ENCODE measurements around the gene CTCF. TPM values are rescaled to one million over a fixed set of nuclear protein-coding genes. Genes with fewer than 3 reads are reported as not detected.

CTCF gene
- polyA plus RNA-seq, 5 donors, result 65.8 to 73.4 (median 71.6) TPM

GRCh38 chr16:67650023-67650422 lies 87.7 kb downstream of the CTCF start:
- DNase-seq, result no peak

DNA sequence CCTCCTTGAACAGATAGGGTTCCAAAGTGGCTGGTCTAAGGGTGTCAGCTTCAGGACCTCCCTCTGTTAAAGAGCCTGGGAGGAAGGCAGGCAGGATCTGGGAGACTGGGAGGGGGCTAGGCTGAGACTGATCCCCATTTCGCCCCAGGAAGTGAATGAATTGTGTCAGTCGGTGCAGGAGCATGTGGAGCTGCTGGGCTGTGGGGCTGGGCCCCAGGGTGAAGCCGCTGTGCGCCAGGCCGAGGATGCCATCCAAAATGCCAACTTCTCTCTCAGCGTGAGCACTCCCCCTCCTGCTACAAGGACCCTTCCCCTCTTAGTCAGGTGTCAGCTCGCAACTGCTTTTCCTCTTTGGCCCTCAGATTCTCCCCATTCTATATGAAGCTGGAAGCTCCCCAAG lies 88.7 kb downstream of the CTCF start:
- no peak for DNase-seq

DNA sequence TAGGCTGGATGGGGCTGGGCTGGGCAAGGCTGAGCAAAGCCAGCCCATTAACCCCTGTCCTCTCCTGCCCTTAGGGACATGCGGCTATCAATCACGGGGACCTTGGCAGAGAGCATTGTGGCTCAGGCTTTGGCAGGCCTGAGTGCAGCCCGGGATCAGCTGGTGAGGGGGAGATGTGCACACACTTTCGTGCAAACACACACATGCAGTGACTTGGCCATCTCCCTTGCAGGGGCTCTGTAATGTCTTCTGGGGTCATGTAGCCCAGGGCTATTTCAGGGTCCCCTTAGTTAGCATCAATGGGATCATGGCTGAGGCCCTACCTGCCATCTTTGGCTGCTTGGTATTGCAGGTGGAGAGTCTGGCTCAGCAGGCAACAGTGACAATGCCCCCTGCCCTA lies 89.5 kb downstream of the CTCF start:
- DNase-seq, result no peak

- no peak for DNase-seq
Observed at GRCh38 chr16:67652578-67653127, 90.3 kb downstream of the CTCF start.

GRCh38 chr16:67653128-67653788 lies 90.9 kb downstream of the CTCF start:
- DNase-seq, result no peak

DNA sequence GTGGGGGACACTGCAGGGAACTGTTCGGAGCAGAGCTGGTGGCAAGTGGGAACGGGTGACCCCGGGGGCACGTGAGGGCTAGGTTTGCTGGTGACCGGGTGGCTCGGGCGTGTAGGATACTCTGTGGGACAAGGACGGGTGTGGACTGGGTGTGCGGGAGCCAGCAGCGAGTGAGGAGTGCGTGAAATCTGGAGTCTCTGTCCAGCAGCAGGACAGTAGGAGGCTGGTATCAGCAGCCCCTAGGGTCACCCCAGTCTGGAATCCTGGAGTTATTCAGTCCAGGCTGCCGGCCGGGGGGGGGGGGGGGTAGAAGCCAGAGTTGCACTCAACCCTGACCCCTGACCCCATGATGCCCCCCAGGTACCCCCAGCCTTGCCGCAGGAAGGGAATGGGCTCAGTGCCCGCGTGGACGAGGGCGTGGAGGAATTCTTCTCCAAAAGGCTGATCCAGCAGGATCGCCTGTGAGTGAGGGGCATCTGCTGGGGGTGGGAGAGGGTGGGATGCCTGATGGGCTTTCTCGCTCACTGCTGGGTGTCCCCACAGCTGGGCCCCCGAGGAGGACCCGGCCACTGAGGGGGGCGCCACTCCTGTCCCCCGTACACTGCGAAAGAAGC lies 91.6 kb downstream of the CTCF start:
- no peak for DNase-seq

DNA sequence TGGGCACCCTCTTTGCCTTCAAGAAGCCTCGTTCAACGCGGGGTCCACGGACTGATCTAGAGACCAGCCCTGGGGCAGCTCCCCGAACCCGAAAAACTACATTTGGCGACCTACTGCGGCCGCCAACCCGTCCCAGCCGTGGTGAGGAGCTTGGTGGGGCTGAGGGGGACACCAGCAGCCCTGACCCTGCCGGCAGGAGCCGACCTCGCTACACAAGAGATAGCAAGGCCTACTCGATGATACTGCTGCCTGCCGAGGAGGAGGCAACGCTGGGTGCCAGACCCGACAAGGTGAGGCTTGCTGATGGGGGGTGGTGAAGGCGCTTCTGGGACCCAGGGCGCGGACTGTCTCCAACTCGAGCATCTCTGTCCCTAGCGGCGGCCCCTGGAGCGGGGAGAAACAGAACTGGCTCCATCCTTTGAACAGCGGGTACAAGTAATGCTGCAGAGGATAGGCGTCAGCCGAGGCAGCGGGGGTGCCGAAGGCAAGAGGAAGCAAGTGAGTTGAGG lies 92.1 kb downstream of the CTCF start:
- DNase-seq, result no peak

DNA sequence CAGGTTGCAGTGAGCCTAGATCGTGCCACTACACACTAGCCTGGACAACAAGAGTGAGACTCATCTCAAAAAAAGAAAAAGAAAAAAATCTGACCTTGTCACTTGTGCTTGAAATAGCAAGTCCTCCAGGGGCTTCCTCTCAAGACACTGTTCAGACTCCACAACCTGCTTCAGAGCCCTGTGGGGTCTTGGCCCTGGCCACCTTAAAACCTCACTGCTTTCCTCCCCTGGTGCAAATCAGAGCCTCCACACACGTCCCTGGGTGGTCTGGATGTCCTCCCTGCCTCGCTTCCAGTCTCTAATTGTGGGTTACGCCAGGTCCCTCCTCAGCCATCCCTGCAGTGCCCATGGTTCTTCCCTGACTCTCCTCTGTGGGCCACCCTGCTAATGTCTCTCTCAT lies 93.0 kb downstream of the CTCF start:
- DNase-seq, result no peak

- DNase-seq, result no peak
Observed at GRCh38 chr16:67656344-67657016, 94.2 kb downstream of the CTCF start.

DNA sequence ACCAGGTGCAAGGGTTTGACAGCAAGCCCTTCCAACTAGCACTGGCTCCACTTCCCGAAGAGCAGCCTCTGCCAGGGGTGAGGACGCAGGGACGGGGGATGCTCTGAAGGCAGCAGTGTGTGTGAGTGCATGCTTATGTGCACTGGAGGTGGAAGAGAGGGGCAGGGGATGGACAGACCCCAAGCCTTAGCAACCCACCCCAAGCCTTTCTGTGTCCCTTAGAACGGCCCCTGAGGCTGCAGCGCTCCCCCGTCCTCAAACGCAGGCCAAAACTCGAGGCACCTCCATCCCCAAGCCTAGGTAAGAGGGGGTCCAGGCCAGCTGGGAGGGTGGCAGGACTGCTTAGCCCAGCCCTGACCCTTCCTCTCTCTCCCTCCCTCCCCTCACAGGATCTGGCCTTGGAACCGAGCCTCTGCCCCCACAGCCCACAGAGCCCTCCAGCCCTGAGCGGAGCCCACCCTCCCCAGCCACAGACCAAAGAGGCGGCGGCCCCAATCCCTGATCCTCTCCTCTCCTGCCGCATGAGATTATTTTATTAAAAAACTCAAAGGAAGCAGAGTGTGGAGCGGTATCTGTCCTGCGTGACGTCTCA lies 94.8 kb downstream of the CTCF start:
- no peak for DNase-seq

GRCh38 chr16:67657751-67658518 lies 95.6 kb downstream of the CTCF start:
- no peak for DNase-seq

DNA sequence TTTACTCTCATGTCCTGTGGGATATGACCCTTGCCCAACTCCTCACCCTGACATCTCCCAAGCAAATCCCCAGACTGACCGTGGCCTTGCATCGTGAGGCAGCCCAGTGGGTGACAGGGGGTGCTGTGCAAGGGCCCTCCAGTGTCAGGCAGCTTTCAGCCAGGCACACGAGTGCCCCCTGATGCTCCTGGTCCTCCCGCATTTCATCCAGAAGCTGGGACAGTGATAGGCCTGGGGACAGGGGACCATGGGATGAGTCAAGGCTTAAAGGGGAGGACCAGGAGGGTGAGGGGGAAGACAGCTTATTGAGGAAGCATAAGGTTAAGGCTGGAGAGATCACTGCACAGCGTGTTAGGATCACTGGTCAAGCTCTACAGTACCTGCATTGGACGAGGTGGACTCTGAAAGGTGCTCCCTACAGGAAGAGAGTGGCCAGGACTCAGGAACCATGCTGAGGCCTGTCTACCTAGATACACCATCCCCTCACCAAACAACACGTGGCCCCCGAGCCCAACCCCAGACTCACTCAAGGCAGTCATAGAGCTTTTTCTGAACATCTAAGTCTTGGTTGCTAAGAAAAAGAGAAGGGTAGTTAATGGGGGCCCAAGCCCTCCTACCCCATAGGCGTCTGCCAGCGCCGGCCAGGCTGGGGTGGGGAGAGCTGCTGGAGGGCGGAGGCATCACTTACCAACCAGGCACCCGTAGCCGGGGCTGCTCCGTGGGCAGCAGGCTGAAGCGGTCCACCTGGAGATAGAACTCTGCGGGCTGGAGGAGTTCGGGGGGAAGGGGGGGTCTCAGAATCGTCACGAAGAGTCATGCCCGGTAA lies 96.7 kb downstream of the CTCF start:
- no peak for DNase-seq

DNA sequence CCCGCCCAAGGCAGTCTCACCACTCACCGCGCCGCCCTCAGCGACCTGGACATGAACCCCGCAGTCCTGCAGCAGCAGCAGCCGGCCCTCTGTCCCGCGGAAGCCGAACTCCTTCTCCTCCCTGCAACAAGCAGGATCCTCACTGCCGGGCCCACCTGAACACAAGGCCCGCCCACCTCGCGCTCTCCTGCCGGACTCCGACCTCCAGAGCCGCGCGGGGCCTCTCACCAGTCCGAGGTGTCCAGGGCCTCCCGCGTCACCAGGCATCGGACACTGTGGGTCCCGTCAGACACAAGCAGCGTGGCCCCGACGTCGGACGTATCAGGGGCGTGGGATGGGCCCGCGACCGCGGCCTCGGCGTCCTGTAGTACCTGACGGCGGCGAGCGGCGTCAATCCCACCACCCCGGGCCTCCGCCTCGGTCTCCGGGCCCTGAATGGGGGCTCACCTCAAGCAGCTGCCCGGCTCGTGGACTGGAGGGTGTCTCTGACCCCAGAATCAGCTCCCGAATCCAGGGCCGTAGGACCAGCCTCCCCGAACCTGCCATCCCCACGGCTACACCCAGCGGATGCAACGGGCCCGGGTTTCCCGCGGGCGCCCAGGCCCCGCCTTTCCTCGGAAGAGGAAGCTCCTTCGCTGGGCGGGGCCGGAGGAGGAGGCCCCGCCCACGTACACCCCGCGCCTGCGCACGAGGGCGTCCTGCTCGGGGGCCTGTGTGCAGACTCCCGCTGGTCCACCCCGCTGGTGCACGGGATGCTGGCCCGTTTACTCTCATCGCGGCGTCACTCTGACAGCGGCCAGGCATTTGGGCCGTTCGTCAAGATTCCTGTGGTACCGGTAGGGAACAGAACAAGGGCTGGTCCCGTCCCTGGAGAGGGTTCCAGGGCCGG lies 97.6 kb downstream of the CTCF start, which contains the start of gene ACD:
Gene ACD (minus strand): TSS at position 586 of the 889 bp plus-strand sequence. CDS start 40 bp downstream, at position 546.
- peak; percentile 92 to 94 for DNase-seq

DNA sequence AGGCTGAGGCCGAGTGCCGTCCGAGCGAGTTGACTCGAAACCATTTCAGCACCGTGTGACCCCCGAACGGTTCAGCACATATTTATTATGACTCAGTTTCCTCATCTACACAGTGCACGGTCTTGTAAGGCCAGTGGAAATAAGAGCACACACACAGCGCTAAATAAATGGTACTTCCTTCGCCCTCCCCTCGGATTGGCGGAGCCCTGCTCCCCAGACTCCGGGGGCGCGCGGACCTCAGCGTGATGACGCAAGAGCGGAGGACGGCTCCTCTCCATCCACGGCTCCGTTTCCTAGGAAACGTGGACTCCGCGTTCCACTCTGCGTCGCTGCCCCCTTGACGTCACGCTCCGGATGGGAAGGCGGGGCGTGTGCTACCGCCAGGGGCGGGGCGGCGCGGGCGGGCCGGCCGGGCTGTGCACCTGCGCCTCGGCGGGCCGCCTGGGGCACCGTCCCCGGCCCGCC lies 98.3 kb downstream of the CTCF start, which contains the start of gene PARD6A:
Gene PARD6A (plus strand): TSS at position 397 of the 465 bp plus-strand sequence. CDS start 79 bp downstream, outside the sequence.
- DNase-seq, result peak; percentile 93 to 94

DNA sequence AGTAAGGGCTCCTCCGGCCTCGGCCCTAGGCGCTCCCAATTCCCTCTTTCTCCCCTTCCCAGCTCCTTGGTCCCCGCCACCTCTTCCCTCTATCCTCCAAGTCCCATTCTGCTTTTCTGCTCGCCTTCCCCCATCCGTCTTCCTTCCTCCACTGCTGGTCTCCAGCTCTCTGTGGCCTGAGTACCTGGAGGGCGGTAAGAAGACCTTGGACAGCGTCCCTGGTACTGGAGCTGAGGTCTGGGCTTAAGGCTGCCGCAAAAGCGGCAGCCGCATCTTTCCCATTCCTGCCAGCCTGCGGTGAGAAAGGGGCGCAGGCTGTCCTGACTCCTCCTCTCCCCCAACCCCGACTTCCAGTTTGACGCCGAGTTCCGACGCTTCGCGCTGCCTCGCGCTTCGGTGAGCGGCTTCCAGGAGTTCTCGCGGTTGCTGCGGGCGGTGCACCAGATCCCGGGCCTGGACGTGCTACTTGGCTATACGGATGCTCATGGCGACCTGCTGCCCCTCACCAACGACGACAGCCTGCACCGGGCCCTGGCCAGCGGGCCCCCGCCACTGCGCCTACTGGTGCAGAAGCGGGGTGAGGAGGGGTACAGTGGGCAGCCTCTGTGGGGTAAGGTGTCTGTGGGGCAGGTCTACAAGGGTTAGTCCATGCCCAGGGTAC lies 98.9 kb downstream of the CTCF start:
- DNase-seq, result no peak

- DNase-seq, result no peak
Observed at GRCh38 chr16:67661886-67662652, 99.7 kb downstream of the CTCF start.

- no peak for DNase-seq
Observed at GRCh38 chr16:67662653-67663010, 100.3 kb downstream of the CTCF start.

Measured in right lung (tissue), 5 donors.